ENCODE data around the gene SS18L1.
A peak's percentile ranks its signal among the peaks of the same experiment; 100 is the strongest.

Gene SS18L1

DNA sequence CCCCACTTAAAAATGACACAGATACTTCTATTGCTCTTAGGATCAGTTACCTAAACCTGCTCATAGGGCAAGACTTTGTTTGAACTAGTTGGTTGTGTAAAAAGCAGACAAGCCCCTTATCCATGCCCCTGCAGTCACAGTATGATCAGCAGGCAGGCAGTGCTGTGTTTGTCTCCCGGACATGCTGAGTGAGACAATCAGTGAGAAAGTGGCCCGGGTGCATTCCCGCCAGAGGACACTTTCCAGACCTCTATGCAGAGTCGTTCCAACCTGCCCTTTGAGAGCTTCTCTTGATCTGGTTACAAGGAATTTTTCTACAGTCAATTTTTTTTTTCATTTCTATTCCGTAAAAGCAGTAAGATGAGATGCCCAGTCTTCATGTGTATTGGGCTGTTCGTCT is 15.1 kb upstream of the SS18L1 start:
- TF ChIP-seq, protein P1, sequence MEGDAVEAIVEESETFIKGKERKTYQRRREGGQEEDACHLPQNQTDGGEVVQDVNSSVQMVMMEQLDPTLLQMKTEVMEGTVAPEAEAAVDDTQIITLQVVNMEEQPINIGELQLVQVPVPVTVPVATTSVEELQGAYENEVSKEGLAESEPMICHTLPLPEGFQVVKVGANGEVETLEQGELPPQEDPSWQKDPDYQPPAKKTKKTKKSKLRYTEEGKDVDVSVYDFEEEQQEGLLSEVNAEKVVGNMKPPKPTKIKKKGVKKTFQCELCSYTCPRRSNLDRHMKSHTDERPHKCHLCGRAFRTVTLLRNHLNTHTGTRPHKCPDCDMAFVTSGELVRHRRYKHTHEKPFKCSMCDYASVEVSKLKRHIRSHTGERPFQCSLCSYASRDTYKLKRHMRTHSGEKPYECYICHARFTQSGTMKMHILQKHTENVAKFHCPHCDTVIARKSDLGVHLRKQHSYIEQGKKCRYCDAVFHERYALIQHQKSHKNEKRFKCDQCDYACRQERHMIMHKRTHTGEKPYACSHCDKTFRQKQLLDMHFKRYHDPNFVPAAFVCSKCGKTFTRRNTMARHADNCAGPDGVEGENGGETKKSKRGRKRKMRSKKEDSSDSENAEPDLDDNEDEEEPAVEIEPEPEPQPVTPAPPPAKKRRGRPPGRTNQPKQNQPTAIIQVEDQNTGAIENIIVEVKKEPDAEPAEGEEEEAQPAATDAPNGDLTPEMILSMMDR (conservative IDR thresholded peaks at IDR 0.05; ENCODE audit: low read depth, low read length), result no peak
- DNase-seq (ENCODE audit: low read depth), result no peak

DNA sequence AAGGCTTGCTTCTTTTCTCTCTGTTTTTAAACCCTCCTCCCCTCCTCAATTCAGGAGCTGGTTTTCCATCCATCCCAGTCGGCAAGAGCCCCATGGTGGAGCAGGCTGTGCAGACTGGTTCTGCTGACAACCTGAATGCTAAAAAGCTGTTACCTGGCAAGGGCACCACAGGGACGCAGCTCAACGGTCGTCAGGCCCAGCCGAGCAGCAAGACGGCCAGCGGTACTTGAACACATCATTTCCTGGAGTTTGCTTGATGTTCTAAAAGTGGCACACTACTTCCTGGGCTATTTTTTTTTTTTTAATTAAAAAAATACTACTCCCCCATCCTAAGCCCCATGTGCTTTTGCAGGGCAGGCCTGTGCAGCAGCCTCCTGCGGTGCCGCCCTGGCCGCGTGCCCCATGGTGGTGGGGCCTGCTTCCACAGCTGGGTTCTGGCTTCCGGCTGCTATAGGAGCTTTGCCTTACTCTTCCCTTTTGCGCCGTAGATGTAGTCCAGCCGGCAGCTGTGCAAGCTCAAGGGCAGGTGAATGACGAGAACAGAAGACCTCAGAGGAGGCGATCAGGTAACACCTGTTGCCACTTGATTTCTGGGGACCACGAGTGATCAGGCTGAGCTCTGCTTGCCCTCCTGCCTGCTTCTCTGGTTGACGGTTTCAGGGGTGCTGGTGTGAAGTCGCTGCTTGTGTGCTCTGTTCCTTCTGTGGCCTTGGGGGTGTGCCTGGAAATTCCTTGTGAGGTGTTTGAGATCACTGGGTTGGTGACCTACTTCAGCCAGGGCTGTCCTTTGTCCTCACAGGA is 13.6 kb upstream of the SS18L1 start:
- DNase-seq (ENCODE audit: low read depth), result no peak
- TF ChIP-seq, protein P1 (conservative IDR thresholded peaks at IDR 0.05; ENCODE audit: low read depth, low read length), result no peak
- H3K4me3 ChIP-seq (ENCODE audit: low read depth, low read length), result no peak overlapping the region

More for the DNA sequence above, 15.1 kb upstream of the SS18L1 start:
- no peak overlapping the region for H3K4me3 ChIP-seq (ENCODE audit: low read depth, low read length)

DNA sequence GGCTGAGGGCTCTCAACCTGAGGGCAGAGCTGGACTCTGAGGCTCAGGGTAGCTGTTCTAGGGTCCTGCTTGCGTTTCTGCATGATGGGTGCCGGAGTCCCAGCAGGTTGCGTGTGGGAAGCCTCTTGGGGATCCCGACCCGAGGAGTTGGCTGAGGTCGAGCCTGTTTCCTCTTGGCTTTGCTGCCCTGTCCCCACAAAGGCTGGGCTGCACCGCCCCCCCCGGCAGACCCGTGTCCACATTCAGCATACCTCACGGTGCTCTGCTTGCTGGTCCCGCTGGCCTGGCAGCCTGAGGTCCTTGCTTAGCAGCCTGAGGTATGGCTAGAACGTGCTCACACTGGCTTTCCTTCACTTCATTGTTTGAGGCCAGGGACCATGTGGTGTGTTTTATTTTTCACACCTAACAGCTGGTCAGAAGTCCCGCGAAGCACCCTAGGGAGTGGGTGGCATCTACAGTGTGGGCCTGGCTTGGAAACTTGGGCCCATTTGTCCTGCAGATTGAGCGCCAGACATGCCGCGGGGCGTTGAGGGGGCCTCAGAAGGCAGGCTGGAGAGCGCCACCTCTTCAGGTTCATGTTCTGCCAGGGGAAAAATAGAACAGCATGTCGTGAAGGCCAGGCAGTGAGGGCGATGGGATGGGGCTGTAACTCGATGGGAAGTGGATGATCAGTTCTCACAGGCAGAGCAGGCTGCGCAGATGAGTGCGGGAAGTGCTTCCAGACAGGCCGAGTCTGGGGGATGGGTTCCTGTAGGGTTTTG is 11.8 kb upstream of the SS18L1 start:
- TF ChIP-seq, protein P1 (conservative IDR thresholded peaks at IDR 0.05; ENCODE audit: low read depth, low read length), result no peak
- no peak overlapping the region for H3K4me3 ChIP-seq (ENCODE audit: low read depth, low read length)
- DNase-seq (ENCODE audit: low read depth), result no peak

DNA sequence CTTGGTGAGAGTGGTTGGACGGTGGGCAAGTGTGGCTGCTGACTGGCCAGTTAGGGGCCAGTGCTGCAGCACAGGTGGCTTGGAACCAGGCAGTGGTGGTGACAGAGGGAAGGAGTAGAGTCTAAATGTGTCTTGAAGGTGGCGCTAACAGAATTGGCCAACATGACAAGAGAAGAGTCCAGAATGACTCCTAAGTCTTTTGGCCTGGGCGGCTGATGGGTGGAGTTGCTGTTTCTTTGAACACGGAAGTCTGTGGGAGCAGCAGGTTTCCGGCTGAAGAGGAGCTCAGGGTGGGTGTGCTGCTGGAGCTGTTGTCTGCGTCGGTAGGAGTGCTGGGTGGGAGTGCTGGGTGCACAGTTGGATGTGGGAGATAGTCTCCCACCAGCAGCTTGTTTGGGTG is 11.1 kb upstream of the SS18L1 start:
- TF ChIP-seq, protein P1 (conservative IDR thresholded peaks at IDR 0.05; ENCODE audit: low read depth, low read length), result no peak
- DNase-seq (ENCODE audit: low read depth), result no peak
- no peak overlapping the region for H3K4me3 ChIP-seq (ENCODE audit: low read depth, low read length)

DNA sequence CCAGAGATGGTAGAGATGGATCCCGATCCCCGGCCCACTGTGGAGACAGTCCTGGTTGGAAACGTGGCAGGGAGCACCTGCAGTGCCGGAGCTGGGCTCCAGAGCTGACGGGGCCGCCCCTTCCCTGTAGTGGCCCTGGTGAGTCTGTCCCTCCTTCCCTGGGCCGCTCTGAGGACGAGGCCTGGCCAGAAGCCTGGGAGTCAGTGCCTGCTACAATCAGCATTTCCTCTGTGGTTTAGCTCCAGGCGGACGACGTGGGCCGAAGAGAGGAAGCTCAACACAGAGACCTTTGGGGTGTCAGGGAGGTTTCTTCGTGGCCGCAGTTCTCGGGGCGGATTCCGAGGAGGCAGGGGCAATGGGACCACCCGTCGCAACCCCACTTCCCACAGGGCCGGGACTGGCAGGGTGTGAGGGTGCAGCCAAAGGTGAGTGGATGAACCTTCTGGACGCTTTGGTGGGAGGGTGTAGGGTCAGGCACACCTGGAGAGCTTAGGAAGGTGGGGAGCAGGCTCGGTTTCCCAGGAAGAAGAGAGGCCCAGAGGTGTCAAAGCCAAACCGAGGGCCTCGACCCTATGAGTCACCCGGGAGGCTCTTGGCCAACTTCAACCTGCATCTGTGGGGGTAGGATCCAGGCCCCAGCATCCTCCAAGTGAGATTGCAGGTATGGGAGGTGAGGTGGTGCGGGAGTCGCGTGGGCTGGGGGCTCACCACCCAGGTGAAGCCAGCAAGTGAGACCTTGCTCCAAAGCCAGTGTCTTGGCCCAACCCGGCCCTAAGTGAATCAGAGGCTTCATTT is 10.3 kb upstream of the SS18L1 start:
- peak; percentile 44 for DNase-seq (ENCODE audit: low read depth)
- H3K4me3 ChIP-seq (ENCODE audit: low read depth, low read length), result no peak overlapping the region
- TF ChIP-seq, protein P1 (conservative IDR thresholded peaks at IDR 0.05; ENCODE audit: low read depth, low read length), result no peak

DNA sequence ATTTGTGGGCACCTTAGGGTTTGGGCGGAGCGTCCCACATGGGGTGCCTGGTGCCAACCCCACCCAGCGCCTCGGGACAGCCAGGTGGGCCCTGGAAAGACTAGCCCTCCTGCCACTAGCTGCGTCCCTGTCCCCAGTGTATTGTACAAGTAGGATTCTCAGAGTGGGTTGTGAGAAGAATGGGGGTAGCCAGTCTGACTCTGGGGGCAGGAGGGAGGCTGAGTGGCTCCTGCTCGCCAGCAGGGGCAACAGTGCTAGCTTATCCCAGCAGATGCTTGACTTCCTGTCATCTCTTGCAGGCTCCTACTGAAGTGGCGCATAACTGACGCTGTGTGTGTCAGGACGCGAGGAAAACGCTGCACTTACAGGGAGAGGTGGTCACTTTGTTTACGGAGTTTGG is 9.7 kb upstream of the SS18L1 start:
- no peak overlapping the region for H3K4me3 ChIP-seq (ENCODE audit: low read depth, low read length)
- DNase-seq (ENCODE audit: low read depth), result no peak
- TF ChIP-seq, protein P1 (conservative IDR thresholded peaks at IDR 0.05; ENCODE audit: low read depth, low read length), result peak; percentile 38

Measured in choroid plexus epithelial cell (primary cell).